Measurements from ENCODE around the gene CAPNS1.
A peak's percentile ranks its signal among the peaks of the same experiment; 100 is the strongest.

Gene CAPNS1

GRCh38 chr19:36136964-36137686, 2.7 kb upstream of the CAPNS1 start:
- no peak for DNase-seq
- Histone ChIP-seq H3K27me3 (no peaks in the 10 kb centered on the region), H3K4me3 (ENCODE audit: low read depth, low read length) (no peak overlapping the region), H3K4me1 (no peaks in the 10 kb centered on the region), H3K9me3 (no peaks in the 10 kb centered on the region), H3K36me3 (peaks cover 4% of the 10 kb centered on the region; the same call in 1 of the 2 replicates)
- TF ChIP-seq CTCF (IDR thresholded peaks at IDR 0.05; ENCODE audit: low read depth, low read length), result no peak

DNA sequence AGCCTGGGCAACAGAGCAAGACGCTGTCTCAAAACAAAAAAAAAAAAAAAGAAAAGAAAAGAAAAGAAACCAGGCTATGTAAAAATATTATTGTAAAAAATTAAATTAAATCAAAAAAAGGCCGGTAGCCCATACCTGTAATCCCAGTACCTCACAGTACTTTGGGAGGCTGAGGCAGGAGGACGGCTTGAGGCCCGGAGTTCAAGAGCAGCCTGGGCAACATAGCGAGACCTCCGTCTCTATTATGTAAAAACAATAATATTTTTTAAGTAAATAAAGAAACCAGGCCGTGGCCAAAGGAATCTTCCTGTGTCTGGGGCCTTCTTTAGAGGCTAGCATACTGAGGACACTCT, 770 bp upstream of the CAPNS1 start:
- peaks cover 15% of the 10 kb centered on the region for H3K36me3 ChIP-seq
- peak overlapping the region; percentile 93 for H3K4me3 ChIP-seq (ENCODE audit: low read depth, low read length)
- H3K4me1 ChIP-seq, result no peaks in the 10 kb centered on the region
- no peak for DNase-seq
- H3K9me3 ChIP-seq, result no peaks in the 10 kb centered on the region
- no peak for TF ChIP-seq CTCF (IDR thresholded peaks at IDR 0.05; ENCODE audit: low read depth, low read length)
- no peaks in the 10 kb centered on the region for H3K27me3 ChIP-seq

DNA sequence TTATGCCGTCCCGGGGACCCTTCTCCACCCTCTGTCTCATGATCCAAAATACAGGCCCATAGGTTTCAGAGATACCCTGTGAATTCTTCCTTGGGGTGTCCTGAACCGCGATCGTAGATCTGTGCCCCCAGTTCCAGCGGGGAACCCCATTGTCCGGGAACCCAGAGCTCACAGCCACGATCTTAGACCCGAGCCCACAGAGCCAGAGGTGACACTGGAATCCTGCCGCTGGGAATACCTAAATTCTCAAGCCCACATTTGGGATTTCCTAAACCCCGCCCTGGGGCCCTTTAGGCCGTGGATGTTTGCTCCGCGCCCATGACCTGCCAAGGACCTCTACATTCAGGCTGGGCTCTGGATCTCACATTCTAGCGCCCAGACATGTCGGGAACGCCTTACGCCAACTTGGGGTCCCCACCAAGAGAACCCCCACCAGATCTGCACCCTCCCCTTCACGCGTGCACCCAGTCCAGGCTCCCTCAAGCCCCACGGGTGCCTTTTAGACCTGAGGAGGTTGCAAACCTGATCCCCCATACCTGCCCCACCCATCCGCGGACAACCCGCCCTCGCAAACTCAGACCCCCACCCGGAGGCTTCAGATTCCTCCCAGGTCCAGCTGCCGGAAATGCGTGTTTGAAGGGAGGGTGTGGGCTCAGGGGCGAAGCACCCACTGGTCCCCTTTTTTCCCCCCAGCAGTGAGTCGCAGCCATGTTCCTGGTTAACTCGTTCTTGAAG, 605 bp downstream of the CAPNS1 start:
- peaks cover 27% of the 10 kb centered on the region for H3K36me3 ChIP-seq
- no peak for TF ChIP-seq CTCF (IDR thresholded peaks at IDR 0.05; ENCODE audit: low read depth, low read length)
- peak overlapping the region; percentile 93 for H3K4me3 ChIP-seq (ENCODE audit: low read depth, low read length)
- no peaks in the 10 kb centered on the region for H3K4me1 ChIP-seq
- no peaks in the 10 kb centered on the region for H3K9me3 ChIP-seq
- peak; percentile 80 for DNase-seq
- H3K27me3 ChIP-seq, result no peaks in the 10 kb centered on the region

DNA sequence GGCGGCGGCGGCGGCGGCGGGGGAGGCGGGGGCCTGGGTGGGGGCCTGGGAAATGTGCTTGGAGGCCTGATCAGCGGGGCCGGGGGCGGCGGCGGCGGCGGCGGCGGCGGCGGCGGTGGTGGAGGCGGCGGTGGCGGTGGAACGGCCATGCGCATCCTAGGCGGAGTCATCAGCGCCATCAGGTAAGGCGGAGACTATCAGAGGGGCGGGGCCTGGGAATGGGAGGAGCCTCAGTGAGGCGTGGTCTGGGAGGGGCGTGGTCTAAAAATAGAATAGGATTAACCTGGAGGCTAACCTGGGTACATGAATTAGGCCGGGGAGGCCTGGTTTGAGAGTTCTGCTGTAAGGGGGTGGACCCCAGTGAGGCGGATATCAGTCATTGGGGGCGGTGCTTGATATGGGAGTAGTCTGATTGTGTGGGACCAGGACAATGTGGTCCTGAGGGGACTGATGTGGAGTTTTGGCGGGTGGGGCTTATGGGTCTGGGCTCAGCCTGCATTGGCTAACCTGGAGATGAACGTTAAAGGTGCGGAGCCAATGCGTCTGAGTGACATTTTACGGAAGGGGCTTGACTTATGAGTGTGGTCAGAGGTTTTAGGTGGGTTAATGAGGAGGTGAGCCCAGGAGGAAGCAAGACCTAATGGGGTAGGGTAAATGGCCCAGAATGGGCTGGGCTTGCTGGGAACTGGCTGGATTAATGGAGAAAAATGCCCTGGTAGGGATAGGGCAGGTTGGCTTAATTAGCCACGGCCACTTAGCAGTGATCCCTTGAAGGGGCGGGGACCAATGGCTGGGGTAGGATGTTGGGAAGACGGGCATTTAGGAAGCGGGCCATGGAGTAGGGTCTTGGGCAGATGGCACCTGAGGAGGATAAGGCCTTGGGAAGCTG, 1.4 kb downstream of the CAPNS1 start:
- DNase-seq, result peak; percentile 91
- H3K36me3 ChIP-seq, result peaks cover 35% of the 10 kb centered on the region
- no peaks in the 10 kb centered on the region for H3K4me1 ChIP-seq
- peak overlapping the region; percentile 93 for H3K4me3 ChIP-seq (ENCODE audit: low read depth, low read length)
- no peaks in the 10 kb centered on the region for H3K9me3 ChIP-seq
- H3K27me3 ChIP-seq, result no peaks in the 10 kb centered on the region
- TF ChIP-seq CTCF (IDR thresholded peaks at IDR 0.05; ENCODE audit: low read depth, low read length), result no peak

GRCh38 chr19:36142046-36142445, 2.2 kb downstream of the CAPNS1 start:
- no peaks in the 10 kb centered on the region for H3K27me3 ChIP-seq
- no peaks in the 10 kb centered on the region for H3K4me1 ChIP-seq
- no peaks in the 10 kb centered on the region for H3K9me3 ChIP-seq
- no peak for DNase-seq
- H3K36me3 ChIP-seq, result peaks cover 43% of the 10 kb centered on the region
- no peak for TF ChIP-seq CTCF (IDR thresholded peaks at IDR 0.05; ENCODE audit: low read depth, low read length)
- H3K4me3 ChIP-seq (ENCODE audit: low read depth, low read length), result no peak overlapping the region

Data from BE2C (cell line).